ENCODE results near the gene CLRN2.

DNA sequence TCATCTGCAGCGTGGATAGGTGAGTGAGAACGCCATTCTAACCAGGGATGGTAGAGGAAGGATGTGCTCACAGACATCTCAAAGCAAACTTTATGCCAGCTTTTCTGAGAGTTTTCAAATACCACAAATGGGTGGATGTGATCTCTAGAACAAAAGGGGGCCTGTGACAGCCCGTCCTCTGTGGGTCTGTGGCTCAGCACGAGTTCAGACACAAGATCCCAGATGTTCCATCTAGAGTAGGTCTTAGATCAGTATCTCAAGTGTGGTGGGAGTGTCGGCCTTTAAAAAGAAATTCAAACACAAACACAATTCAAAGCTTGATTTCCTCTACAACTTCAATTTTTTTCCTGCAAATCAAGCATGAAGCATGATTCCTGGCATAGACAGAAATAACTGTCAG lies 25.8 kb upstream of the CLRN2 start:
- TF ChIP-seq, protein P1, sequence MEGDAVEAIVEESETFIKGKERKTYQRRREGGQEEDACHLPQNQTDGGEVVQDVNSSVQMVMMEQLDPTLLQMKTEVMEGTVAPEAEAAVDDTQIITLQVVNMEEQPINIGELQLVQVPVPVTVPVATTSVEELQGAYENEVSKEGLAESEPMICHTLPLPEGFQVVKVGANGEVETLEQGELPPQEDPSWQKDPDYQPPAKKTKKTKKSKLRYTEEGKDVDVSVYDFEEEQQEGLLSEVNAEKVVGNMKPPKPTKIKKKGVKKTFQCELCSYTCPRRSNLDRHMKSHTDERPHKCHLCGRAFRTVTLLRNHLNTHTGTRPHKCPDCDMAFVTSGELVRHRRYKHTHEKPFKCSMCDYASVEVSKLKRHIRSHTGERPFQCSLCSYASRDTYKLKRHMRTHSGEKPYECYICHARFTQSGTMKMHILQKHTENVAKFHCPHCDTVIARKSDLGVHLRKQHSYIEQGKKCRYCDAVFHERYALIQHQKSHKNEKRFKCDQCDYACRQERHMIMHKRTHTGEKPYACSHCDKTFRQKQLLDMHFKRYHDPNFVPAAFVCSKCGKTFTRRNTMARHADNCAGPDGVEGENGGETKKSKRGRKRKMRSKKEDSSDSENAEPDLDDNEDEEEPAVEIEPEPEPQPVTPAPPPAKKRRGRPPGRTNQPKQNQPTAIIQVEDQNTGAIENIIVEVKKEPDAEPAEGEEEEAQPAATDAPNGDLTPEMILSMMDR (conservative IDR thresholded peaks at IDR 0.05 in 1 of 2, IDR thresholded peaks at IDR 0.05 in 1 of 2; ENCODE audit: low read depth in 1 of 2, low read length in 2 of 2), result no peak
- no peak for TF ChIP-seq EZH2 (IDR thresholded peaks at IDR 0.05; ENCODE audit: low read length, missing control alignments)
